SK-N-SH treated with all-trans-retinoic acid at 6 μM for 48 hours (cell line): ENCODE measurements around the gene SOX10.

ENCODE experiments used
- CREB5 ChIP-seq: fragments of 250-450 bp; sonication (Bioruptor Pico); IDR thresholded peaks from 2 replicates; pipeline ENCODE4 v1.5.1; 2020; ENCODE audit warnings: low read depth, mild to moderate bottlenecking, moderate library complexity
- CSRNP3 ChIP-seq: fragments of 250-450 bp; sonication (Bioruptor Pico); IDR thresholded peaks from 2 replicates; pipeline ENCODE4 v1.5.1; 2021; ENCODE audit warnings: mild to moderate bottlenecking, moderate library complexity
- SNAI2 ChIP-seq: fragments of 250-450 bp; sonication (Bioruptor Pico); IDR thresholded peaks from 2 replicates; pipeline ENCODE4 v1.5.0; 2020; ENCODE audit warnings: mild to moderate bottlenecking, moderate library complexity
- TOX ChIP-seq: fragments of 250-450 bp; sonication (Bioruptor Pico); IDR thresholded peaks from 2 replicates; pipeline ENCODE4 v1.8.0; 2021; ENCODE audit warnings: mild to moderate bottlenecking, moderate library complexity, borderline replicate concordance
- ZNF70 ChIP-seq: fragments of 450-650 bp; formaldehyde crosslinking; IDR thresholded peaks from 2 replicates; pipeline ENCODE4 v1.5.0; 2020; ENCODE audit warnings: mild to moderate bottlenecking, moderate library complexity

SOX10 gene

GRCh38 chr22:37923927-37924326, 60.4 kb downstream of the SOX10 start (continued):
- no peak for TF ChIP-seq CSRNP3
- TF ChIP-seq ZNF70, result no peak
- no peak for TF ChIP-seq TOX (CRISPR knock-in tag)
- no peak for TF ChIP-seq CREB5 (CRISPR knock-in tag)
- TF ChIP-seq SNAI2, result no peak
